Chondrocyte (in vitro differentiated cells): ENCODE data around the gene CNN2. TPM values are rescaled to one million over a fixed set of nuclear protein-coding genes. Genes with fewer than 3 reads are reported as not detected.

ENCODE experiments used
- DNase-seq: peaks from one replicate; pipeline ENCODE4 v3.0.0; 2021; ENCODE audit warnings: mixed read lengths, low spot score
- H3K27ac Mint-ChIP-seq: one replicate; pipeline ENCODE4 v1.8.0; 2021; ENCODE audit warnings: mild to moderate bottlenecking, moderate library complexity, mixed read lengths; ENCODE audit not compliant: unreplicated experiment
- H3K27me3 Mint-ChIP-seq: 2 replicates; pipeline ENCODE4 v1.8.0; 2021; ENCODE audit warnings: low read depth, mixed read lengths
- H3K36me3 Mint-ChIP-seq: 2 replicates; pipeline ENCODE4 v1.8.0; 2021; ENCODE audit warnings: low read depth, mixed read lengths
- H3K4me1 Mint-ChIP-seq: 2 replicates; pipeline ENCODE4 v1.8.0; 2021; ENCODE audit warnings: low read depth, mild to moderate bottlenecking, mixed read lengths
- H3K4me3 Mint-ChIP-seq: one replicate; pipeline ENCODE4 v1.8.0; 2021; ENCODE audit warnings: mild to moderate bottlenecking, moderate library complexity, mixed read lengths; ENCODE audit not compliant: unreplicated experiment
- H3K9me3 Mint-ChIP-seq: 2 replicates; pipeline ENCODE4 v1.8.0; 2021; ENCODE audit warnings: low read depth, mixed read lengths
- CTCF ChIP-seq: fragments of 200-600 bp; sonication (generic); IDR thresholded peaks from 2 replicates; pipeline ENCODE4 v1.5.0; 2021; ENCODE audit warnings: antibody characterized with exemption, mild to moderate bottlenecking, moderate library complexity
- total RNA-seq: library from RNA; stranded (reverse); gene quantifications from 3 replicates; pipeline ENCODE4 v1.2.1, GENCODE V29; 2021

The CNN2 gene
- total RNA-seq, 1 donor from 2014 or later: 363 TPM

- Mint-ChIP-seq H3K4me1 (peaks cover 10% of the 10 kb centered on the region), H3K27me3 (no peaks in the 10 kb centered on the region), H3K9me3 (no peaks in the 10 kb centered on the region), H3K27ac (no peak overlapping the region), H3K36me3 (peaks cover 10% of the 10 kb centered on the region), H3K4me3 (no peak overlapping the region)
- peak; percentile 66 for TF ChIP-seq CTCF
- no peak for DNase-seq
These were observed 36.9 kb upstream of the CNN2 start for GRCh38 chr19:989381-990081.

- peak; percentile 94 for DNase-seq
- H3K27me3 Mint-ChIP-seq: no peaks in the 10 kb centered on the region
- no peak for TF ChIP-seq CTCF
- H3K4me1 Mint-ChIP-seq: peaks cover 3% of the 10 kb centered on the region
- H3K27ac Mint-ChIP-seq: no peak overlapping the region
- H3K9me3 Mint-ChIP-seq: no peaks in the 10 kb centered on the region
- peaks cover 10% of the 10 kb centered on the region for H3K36me3 Mint-ChIP-seq
- no peak overlapping the region for H3K4me3 Mint-ChIP-seq
These were observed 36.3 kb upstream of the CNN2 start for GRCh38 chr19:990119-990571.

GRCh38 chr19:990746-991145 is 35.7 kb upstream of the CNN2 start:
- no peaks in the 10 kb centered on the region for H3K4me1 Mint-ChIP-seq
- H3K4me3 Mint-ChIP-seq: no peak overlapping the region

GRCh38 chr19:991174-991931 is 35.1 kb upstream of the CNN2 start:
- TF ChIP-seq CTCF: no peak
- peaks cover under 1% of the 10 kb centered on the region for H3K27me3 Mint-ChIP-seq
- H3K36me3 Mint-ChIP-seq: peaks cover 10% of the 10 kb centered on the region
- H3K27ac Mint-ChIP-seq: no peak overlapping the region
- no peaks in the 10 kb centered on the region for H3K9me3 Mint-ChIP-seq
- H3K4me1 Mint-ChIP-seq: peaks cover 2% of the 10 kb centered on the region
- DNase-seq: no peak
- no peak overlapping the region for H3K4me3 Mint-ChIP-seq

More at GRCh38 chr19:990746-991145, 35.7 kb upstream of the CNN2 start:
- peak; percentile 90 for DNase-seq
- Mint-ChIP-seq H3K27ac (no peak overlapping the region), H3K27me3 (no peaks in the 10 kb centered on the region), H3K9me3 (no peaks in the 10 kb centered on the region), H3K36me3 (peaks cover 10% of the 10 kb centered on the region)
- TF ChIP-seq CTCF: no peak

- H3K36me3 Mint-ChIP-seq: peaks cover 6% of the 10 kb centered on the region
- TF ChIP-seq CTCF: no peak
- peak; percentile 92 for DNase-seq
- no peak overlapping the region for H3K4me3 Mint-ChIP-seq
- peaks cover 7% of the 10 kb centered on the region for H3K27me3 Mint-ChIP-seq
- no peaks in the 10 kb centered on the region for H3K9me3 Mint-ChIP-seq
- no peak overlapping the region for H3K27ac Mint-ChIP-seq
- peaks cover 3% of the 10 kb centered on the region for H3K4me1 Mint-ChIP-seq
These were observed 34.3 kb upstream of the CNN2 start for GRCh38 chr19:991932-992669.
